Mucosa of gallbladder (tissue), 1 donor: ENCODE measurements around the gene LRBA. TPM values are rescaled to one million over a fixed set of nuclear protein-coding genes. Genes with fewer than 3 reads are reported as not detected.
"Not testable (repeated sequence)": the region's sequence is repeated elsewhere in the genome, so short reads cannot be mapped to it uniquely, and the experiment has no call there.

ENCODE experiments used
- DNase-seq: peaks from one replicate; pipeline ENCODE4 v3.0.0-alpha.2; 2020; ENCODE audit warnings: low spot score
- total RNA-seq: library from RNA; stranded (reverse); gene quantifications from one replicate; pipeline ENCODE4 v1.2.1, GENCODE V29; 2021
- donor health status: DM: no; HTN: no; CAD: no.

Gene LRBA
- total RNA-seq, 1 donor from 2014 or later, result 64.4 TPM

DNA sequence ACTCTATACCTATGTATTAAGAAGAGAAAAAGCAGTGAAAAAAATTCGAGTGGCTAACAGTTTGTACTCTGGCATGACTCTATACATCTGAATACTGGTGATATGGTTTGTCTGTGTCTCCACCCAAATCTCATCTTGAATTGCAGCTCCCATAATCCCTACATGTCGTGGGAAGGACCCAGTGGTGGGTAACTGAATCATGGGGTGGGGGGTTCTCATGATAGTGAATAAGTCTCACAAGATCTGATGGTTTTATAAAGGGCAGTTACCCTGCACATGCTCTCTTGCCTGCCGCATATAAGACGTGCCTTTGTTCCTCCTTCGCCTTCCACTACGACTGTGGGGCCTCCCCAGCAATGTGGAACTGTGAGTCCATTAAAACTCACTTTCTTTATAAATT lies 70.4 kb downstream of the LRBA start:
- DNase-seq, result no peak

DNA sequence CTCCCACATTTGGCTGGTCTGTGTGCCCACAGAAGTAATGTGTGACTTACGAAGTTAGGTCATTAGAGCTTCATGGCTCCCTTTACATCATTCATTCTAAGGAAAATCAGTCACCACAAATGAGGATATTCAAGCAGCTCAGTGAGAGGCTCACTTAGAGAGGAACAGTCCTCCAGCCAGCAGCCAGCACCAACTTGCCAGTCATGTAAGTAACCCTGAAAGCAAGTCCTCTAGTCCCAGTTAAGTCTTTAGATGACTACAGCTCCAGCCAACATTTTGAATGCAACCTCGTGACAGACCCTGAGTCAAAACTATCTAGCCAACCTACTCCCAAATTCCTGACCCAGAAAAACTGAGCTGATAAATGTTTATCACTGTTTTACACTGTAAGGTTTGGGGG lies 71.3 kb downstream of the LRBA start:
- DNase-seq, result no peak

- no peak for DNase-seq
These were observed 72.0 kb downstream of the LRBA start for GRCh38 chr4:150943126-150943525.

DNA sequence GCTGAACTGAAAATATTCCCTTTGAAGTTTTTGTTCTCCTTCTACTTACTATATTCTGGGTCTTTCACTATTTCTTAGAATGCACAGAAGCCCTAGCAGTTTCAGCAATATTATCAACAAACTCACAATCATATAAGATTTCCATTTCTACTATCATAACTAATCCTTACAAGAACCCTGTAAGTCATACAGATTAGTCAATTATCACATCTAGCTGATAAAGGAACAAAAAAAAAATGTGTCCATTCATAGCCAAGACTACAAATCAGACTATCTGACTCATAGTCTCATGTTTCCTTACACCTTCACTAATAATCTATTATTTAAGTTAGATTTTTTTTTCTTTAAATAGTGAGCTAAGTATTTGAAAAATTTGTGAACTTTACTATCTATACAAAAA lies 72.5 kb downstream of the LRBA start:
- no peak for DNase-seq

DNA sequence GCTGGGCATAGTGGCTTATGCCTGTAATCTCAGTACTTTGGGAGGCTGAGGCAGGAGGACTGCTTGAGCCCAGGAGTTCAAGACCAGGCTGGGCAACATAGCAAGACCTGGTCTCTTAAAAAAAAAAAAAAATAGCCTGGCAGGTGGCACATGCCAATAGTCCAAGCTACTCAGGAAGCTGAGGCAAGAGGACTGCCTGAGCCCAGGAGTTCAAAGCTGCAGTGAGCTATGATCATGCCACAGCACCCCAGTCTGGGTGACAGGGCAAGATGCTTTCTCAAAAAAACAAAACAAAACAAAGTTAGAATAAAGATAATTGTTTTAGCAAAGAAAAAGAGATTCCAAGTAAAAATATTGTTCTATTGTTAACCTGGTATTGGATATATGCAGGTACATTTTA lies 75.0 kb downstream of the LRBA start:
- DNase-seq, result no peak

GRCh38 chr4:150939530-150939929 lies 75.6 kb downstream of the LRBA start:
- no peak for DNase-seq

DNA sequence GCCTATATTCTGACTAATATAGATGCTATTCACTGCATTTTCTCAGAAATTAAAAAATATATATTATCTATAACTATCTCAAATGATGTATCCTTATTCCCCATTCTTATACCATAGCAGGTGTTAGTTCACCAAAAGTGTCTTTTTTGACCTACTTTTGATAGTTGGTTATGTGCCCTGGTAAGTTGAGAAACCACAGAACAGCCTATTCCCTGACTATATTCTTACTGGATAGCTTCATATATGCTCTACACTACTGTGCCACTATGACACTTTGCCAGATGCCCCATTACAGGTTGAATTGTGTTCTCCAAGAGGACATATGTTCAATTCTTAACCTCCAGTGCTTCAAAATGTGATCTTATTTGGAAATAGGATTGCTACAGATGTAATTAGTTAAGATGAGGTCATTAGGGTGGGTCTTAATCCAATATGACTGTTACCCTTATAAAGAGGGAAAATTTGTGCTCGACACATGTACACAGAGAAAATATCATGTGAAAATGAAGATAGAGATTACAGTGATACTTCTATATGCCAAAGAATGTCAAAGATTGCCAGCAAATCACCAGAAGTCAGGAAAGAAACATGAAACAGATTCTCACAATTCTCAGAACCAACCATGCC lies 76.1 kb downstream of the LRBA start:
- DNase-seq, result no peak

DNA sequence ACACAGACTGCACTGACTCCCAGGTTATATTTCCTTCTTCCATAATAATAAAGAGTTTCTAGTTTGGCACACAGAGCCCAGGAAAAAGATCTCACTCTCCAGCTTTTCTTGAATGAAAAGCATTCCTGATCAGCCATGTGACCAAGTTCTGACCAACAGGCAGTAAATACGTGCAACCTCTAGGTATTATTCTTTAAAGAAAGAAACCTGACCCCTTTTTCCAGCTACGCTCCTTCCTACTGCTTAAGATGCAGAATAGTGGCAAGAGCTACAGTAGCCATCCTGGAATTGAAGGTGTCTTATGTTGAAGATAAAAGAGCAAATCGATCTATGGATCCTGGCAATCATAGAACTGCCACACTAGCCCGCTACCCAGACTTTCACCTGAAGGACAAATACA lies 76.7 kb downstream of the LRBA start:
- DNase-seq, result no peak

- DNase-seq, result no peak
These were observed 81.1 kb downstream of the LRBA start for GRCh38 chr4:150934022-150934421.

- no peak for DNase-seq
These were observed 83.3 kb downstream of the LRBA start for GRCh38 chr4:150931796-150932195.

GRCh38 chr4:150931005-150931404 lies 84.1 kb downstream of the LRBA start:
- DNase-seq, result no peak

DNA sequence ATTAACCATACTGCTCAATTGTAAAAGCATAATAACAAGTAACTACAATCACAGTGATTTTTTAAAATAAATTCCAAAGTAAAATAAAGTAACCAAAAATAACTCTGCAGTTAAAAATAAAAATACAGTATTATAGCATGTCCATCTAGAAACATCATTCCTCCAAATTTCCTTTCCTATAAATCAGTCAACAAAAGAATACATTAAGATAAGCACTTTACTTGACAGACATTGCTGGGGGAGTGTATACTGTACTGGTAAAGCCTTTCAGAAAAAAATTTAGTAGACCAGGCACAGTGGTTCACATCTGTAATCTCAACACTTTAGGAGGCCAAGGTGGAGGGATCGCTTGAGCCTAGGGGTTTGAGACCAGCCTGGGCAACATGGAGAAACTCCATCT lies 91.1 kb downstream of the LRBA start:
- DNase-seq, result no peak

DNA sequence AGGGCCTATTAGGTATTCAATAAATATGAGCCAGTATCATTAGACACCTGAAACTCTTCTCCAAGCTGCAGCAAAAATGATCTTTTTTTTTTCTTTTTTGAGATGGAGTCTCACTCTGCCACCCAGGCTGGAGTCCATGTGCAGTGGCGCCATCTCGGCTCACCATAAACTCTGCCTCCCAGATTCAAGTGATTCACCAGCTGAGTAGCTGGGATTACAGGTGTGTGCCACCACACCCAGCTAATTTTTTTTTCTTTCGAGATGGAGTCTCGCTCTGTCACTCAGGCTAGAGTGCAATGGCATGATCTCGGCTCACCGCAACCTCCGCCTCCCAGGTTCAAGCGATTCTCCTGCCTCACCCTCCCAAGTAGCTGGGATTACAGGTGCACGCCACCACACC lies 93.6 kb downstream of the LRBA start:
- not testable (repeated sequence) for DNase-seq

DNA sequence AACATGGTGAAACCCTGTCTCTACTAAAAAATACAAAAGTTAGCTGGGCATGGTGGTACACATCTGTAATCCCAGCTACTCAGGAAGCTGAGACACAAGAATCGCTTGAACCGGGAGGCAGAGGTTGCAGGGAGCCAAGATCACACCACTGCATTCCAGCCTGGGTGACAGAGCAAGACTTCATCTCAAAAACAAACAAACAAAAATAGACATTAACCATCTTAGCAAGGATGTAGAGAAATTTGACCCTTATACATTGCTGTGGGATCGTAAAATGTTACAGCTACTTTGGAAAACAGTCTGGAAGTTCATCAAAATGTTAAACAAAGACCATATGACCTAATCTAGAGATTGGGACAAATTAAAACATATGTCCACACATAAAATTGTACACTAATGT lies 96.5 kb downstream of the LRBA start:
- DNase-seq, result not testable (repeated sequence)

DNA sequence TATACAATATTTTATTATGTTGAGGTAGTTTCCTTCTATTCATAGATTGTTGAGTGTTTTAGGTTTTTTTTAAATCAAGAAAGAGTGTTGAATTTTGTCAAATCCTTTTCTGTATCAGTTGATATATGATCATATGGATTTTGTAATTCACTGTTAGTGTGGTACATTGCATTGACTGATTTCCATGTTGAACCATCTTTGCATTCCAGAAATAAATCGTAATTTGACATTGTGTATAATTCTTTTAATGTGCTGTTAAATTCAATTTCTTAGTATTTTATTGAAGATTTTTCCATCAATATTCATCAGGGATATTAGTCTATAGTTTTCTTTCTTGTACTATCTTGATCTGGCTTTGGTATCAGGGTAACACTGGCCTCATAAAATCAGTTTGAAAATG lies 103.8 kb downstream of the LRBA start:
- DNase-seq, result no peak

DNA sequence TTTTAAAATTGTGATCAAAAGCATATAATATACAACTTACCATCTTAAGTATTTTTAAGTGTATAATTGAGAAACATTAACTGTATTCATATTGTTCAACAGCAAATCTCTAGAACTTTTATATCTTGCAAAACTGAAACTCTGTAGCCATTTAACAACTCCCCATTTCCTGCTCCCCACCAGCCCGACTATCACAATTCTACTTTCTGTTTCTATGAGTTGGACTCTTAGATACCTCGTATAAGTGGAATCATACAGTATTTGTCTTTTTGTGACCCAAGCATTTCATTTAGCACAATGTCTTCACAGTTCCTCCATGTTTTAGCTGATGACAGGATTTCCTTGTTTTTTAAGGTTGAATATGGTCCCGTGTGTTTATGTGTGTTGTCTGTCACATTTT lies 106.0 kb downstream of the LRBA start:
- no peak for DNase-seq

DNA sequence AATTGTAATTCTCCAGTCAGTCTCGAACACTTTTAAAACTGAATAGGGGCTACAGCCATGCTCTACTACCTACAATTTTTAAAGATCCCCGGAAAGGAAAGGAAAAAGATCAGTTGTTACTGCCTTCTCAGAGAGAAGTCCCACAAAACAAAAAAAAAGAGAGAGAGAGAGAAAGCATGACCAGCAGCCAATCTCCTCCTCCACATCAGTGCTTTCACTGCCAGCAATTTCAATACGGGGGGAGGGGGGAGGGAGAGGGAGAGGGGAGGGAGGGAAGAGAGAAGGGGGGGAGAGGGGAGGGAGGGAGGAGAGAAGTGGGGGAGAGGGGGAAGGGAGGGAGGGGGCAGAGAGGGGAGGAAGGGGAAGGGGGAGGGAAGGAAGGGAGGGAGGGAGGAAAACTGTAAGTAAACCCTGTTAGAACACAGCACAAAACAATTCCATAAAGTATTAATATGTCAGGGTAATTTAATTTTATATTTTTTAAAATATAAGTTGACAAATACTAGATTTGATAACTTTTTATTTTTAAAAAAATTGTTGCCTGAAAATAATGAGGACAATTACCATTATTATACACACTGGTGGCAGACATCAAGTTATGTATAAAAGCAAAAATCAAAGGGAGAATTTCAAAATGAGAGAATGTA lies 108.0 kb downstream of the LRBA start:
- no peak for DNase-seq

DNA sequence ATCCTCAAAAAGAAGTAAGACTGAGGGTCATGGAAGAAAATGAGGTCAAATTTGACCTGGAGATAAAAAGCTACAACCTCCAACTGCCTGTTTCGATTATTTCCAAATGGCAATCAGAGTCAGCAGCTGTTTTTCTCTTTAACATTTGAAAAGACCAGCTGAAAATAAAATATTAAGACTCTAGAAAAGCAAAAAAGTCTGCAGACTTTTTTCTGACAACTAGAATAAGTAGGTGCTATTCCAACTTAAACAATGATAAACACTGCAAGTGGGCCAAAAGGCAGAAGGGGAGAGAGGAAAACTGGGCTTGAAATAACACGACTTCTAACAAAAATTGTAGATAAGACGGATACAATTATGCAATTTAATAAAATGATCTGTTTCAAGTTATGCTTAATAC lies 110.4 kb downstream of the LRBA start:
- DNase-seq, result no peak

- no peak for DNase-seq
These were observed 111.5 kb downstream of the LRBA start for GRCh38 chr4:150903603-150904002.

GRCh38 chr4:150896497-150896896 lies 118.6 kb downstream of the LRBA start:
- no peak for DNase-seq

- DNase-seq, result no peak
These were observed 124.8 kb downstream of the LRBA start for GRCh38 chr4:150890246-150890645.

GRCh38 chr4:150889306-150889705 lies 125.8 kb downstream of the LRBA start:
- DNase-seq, result no peak

DNA sequence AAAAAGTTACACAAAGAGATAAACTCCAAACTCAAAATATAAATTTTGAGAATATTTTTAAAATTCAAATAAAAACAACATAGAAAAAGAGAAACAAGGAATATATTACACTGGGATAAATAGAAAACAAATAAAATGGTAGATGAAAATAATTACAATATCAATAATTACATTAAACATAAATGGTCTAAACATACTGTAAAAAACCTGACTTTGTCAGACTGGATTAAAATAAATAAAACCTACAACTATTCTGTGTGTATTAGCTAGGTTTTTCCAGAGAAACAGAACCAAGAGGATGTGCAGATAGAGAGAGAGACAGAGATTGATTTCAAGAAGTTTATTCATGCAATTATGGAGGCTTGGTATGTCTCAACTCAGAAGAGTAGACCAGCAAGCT lies 126.5 kb downstream of the LRBA start:
- DNase-seq, result no peak

DNA sequence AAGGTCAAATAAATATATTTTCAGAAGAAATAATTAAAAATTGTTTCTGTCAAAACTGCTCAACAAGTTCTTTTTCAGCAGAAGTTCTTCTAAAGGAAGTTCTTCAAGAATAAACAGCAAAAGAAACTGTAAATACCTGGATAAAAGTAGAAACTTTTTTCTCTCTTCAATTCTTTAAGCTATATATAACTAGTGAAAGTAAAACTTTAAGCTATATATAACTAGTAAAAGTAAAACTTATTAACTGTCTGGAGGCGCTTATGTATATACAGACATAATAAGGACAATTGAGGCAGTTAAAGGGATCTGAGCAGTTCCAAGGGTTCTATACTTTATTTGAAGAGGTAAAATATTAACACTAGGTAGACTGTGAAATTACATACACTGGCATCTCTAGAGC lies 126.9 kb downstream of the LRBA start:
- DNase-seq, result no peak
